Measurements from ENCODE around the gene FTSJ1.

DNA sequence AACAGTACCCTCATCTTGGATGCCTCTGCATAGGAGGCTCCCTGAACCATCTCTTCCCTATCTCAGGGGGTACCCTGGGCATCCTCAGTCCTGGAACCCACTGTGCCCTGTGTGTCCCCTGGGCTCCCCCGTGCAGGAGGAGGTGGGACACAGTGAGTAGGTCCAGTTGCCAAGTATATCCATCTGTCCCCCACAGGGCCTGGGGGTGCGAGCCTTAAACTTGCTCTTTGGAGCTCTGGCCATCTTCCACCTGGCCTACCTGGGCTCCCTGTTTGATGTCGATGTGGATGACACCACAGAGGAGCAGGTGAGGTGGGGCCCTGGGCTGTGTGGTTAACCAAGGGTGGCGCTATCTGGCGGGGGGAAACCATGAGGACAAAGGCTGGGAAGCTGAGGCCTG is 41.0 kb downstream of the FTSJ1 start:
- no peak for TF ChIP-seq CTCF (IDR thresholded peaks at IDR 0.05; ENCODE audit: borderline replicate concordance, extremely low read depth, low read length, poor library complexity, severe bottlenecking)
- no peak for TF ChIP-seq EZH2 (IDR thresholded peaks at IDR 0.05; ENCODE audit: borderline replicate concordance, low read depth, low read length, severe bottlenecking)

Measured in DND-41 (cell line).